ENCODE results near the gene PEAR1.
"Not testable (repeated sequence)": the region's sequence is repeated elsewhere in the genome, so short reads cannot be mapped to it uniquely, and the experiment has no call there.

Gene PEAR1

GRCh38 chr1:156923670-156924477 lies 30.4 kb downstream of the PEAR1 start:
- DNase-seq (ENCODE audit: low spot score): no peak

DNA sequence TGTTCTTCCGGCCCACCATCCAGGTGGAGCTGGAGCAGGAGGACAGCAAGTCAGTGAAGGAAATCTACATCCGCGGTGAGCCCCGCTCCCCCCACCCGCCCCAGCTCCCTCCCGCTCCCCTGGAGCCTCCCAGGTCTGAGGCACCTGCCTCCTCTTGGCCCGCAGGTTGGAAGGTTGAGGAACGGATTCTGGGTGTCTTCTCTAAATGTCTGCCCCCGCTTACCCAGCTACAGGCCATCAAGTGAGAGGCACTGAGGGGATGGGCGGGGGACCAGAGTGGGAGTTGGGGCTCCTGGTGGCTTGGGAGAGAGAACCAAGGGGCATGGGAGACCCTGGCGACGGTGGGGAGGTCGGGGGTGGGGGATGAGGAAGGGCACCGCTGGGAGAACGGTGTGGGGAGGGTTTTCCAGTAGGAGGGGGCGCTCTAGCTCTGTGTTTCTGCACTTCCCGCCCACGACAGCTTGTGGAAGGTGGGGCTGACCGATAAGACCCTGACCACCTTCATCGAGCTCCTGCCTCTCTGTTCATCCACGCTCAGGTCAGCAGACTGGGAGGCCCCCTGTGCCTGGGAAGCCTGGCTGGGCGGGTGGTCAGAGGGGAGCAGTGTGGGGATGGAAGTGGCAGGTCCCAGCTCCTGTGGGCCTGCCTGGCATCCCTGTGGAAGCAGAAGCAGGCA lies 31.1 kb downstream of the PEAR1 start:
- no peak for DNase-seq (ENCODE audit: low spot score)

GRCh38 chr1:156925154-156926010 lies 31.9 kb downstream of the PEAR1 start:
- no peak for DNase-seq (ENCODE audit: low spot score)

DNA sequence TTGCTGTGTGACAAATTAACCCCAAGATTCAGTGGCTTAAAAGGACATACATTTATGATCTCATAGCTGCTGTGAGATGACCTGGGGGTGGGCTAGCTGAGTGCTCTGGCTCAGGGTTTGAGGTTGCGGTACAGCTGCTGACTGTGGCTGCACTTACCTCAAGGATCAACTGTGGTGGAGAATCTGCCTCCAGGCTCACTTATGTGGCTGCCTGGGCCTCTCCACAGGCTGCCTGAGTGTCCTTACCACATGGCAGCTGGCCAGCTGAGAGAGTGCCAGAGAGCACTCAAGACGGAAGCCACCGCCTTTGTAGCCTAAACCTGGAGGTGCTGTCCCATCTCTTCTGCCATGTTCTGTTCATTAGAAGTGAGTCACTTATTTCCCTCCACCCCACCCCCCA lies 32.7 kb downstream of the PEAR1 start:
- no peak for DNase-seq (ENCODE audit: low spot score)

DNA sequence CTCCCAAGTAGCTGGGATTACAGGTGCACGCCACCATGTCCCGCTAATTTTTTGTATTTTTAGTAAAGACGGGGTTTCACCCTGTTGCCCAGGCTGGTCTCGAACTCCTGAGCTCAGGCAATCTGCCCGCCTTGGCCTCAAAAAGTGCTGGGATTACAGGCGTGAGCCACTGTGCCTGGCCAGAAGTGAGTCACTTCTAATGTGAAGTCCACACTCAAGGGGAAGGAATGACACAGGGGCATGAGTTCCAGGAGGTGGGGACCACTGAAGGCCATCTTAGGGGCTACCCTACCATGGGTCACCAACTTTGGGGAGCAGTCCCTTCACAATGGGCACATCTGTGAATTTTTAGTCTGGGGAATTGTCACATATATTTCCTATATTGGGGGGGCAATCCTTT lies 33.2 kb downstream of the PEAR1 start:
- not testable (repeated sequence) for DNase-seq (ENCODE audit: low spot score)

- DNase-seq (ENCODE audit: low spot score): peak; percentile 64
Measured at GRCh38 chr1:156927215-156928042, 33.9 kb downstream of the PEAR1 start.

DNA sequence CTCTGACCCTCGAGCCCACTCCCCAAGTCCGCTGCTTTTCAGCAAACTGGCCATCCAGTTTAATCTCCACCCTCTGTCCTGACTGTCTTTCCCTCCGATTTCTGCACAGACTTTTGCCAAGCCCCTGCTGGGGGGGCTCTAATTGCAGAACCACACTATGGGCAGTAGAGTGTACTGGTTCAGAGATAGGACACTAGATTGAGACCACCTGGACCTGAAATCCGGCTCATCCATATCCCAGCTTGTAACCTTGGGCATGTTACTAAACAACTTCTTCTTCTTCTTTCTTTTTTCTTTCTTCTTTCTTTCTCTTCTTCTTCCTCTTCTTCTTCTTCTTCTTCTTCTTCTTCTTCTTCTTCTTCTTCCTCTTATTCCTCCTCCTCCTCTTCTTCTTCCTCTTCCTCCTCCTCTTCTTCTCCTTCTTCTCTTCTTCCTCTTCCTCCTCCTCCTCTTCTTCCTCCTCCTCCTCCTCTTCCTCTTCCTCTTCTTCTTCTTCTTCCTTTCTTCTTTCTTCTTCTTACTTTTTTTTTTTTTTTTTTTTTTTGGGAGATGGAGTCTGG lies 34.6 kb downstream of the PEAR1 start:
- DNase-seq (ENCODE audit: low spot score): no peak

DNA sequence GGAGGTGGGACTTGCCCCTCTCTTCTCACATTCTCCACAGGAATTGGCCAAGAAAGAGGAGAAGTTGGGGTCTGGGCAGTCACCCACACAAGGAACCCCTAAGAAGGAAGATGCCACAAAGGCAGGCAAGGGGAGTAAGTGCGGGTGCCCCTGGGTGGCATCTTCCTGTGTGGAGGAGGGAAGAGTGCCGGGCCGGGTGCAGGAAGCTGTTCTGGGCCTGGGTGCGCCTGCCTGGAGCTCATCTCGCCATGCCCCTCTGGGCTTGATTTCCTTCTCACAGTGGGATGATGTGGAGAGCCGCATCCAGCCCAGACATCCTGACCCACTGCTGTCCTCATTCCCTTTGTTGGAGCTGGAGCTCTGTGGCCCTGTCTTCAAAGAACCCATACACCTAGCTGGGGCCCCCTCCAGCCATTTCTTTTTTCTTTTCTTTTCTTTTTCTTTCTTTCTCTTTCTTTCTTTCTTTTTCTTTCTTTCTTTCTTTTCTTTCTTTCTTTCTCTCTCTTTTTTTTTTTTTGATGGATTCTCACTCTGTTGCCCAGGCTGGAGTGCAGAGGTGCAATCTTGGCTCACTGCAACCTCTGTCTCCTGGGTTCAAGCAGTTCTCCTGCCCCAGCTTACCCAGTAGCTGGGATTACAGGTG lies 36.2 kb downstream of the PEAR1 start:
- DNase-seq (ENCODE audit: low spot score): no peak

DNA sequence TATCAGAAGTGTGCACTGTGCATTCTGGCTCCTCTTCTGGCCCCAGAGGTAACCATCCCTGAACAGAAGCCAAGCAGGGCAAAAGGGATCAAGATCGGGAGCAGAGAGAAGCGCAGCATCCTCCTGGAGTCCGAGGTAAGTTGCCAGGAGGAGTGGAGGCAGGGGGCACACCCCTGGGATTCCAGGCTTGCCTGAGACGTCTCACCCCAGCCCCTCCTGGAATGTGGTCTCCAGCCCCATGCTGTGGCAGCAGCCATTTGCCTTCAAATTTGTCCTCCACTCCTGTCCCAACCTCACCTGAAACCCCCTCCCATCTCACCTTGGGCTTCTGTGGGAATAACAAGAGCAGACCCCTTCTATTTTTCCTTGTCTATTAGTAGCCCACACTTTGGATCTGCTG lies 37.0 kb downstream of the PEAR1 start:
- DNase-seq (ENCODE audit: low spot score): no peak

DNA sequence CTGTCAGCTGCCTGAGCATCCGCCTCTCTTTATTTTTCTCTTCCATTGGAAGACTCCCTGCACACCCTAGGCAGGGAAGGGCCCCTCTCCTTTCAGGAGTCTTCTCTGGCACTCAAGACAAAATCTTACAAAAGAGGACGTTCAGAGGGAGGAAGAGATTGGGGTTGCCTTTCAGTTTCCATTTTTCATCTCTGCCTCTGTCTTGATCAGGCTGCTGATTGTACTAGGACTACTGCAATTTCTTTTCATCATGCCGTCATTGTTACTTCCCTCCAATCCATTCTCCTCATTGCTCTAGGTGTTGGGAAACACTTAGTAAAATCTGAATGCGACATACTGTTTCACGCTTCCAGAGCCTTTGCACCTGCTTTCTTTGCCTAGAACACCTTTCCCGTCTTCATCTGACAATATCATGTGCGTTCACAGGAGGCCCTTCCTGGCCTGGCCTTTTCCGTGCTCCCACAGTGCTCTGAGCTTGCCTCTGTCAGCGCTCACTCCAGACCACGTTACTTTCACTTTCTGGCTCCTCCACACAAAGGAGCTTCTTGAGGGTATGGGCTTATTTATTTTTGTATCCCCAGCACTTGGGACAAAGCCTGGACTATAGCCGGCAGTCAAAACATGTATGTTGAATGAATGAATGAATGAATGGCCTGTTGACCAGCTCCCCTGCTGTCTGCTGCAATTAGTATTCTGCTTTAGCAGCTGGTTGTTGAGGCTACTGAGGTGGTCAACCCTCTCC lies 37.9 kb downstream of the PEAR1 start:
- no peak for DNase-seq (ENCODE audit: low spot score)

DNA sequence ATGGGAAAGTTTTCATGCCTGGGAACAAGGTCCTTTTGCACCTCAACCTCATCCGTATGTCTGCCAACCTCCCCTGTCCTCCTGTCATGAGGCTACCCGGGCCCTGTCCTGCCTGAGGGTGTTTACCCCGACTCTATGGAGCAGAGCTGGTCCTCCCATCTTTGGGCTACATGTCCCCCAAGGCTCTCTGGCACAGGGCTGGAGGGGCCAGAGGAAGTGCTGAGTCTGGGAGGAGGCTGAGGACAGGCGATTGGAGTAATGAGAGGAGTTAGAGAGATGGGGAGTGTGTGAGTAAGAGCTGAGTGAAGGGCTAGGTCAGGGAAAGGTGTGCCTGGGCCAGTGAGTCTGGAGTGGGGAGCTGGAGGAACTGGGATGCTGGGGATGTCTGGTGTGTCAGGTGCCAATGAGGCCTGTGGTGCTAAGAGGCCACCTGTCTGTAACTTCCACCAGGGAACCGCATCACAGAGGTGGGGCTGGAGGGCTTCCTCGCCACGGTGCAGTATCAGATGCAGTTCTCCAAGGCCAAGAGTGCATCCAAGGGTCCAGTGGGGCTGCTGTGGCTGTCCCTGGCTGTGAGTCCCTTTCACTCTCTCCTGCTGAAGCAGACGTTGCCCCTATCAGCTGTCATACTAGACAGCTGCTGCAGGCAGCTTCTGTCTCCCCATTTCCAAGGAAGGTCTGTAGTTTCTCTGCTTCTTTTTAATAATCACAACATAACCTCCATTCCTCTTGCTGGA lies 38.6 kb downstream of the PEAR1 start:
- DNase-seq (ENCODE audit: low spot score): no peak

GRCh38 chr1:156933136-156933535 lies 39.6 kb downstream of the PEAR1 start:
- DNase-seq (ENCODE audit: low spot score): no peak

GRCh38 chr1:156935505-156936128 lies 42.1 kb downstream of the PEAR1 start:
- no peak for DNase-seq (ENCODE audit: low spot score)

GRCh38 chr1:156936191-156936590 lies 42.7 kb downstream of the PEAR1 start:
- no peak for DNase-seq (ENCODE audit: low spot score)

GRCh38 chr1:156936721-156937220 lies 43.3 kb downstream of the PEAR1 start:
- no peak for DNase-seq (ENCODE audit: low spot score)

DNA sequence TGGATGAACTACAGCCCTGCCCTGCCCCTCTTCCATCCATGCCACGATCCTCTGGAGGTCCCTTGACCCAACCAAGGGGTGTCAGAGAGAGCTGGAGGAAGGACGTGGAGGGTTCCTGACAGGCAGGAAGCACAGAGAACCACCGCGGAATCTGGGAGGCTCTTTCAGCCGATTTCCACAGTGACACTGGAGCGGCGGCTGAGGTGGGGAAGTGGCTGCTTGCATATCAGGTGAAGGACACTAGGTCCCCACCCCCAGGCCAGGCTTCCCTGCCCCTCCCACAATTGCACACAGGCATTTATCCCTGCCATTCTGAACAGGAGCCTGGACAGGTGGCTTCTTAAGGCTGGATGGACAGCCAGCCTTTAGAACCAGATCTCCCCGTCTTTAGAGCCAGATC lies 44.4 kb downstream of the PEAR1 start:
- no peak for DNase-seq (ENCODE audit: low spot score)

DNA sequence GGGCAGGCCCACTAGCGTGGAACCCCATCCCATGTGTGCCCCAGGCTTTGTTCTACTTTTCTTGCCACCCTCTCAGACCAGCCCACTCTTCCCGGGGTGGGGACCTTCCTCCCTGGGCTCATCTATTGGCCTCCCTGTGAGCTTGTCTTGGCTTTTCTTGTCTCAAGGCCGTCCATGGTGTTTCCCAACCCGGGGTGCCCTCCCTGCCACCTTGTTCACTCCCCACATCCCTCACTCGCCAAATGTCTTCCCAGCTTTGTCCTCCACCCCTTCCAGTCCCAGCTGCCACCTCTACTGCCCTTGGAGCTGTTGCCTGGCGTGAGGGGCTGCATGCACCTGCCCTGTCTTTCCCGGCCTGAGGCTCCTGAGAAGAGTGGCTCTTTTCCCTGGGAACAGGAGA lies 45.3 kb downstream of the PEAR1 start:
- DNase-seq (ENCODE audit: low spot score): no peak

- DNase-seq (ENCODE audit: low spot score): no peak
Measured at GRCh38 chr1:156939786-156940334, 46.3 kb downstream of the PEAR1 start.

DNA sequence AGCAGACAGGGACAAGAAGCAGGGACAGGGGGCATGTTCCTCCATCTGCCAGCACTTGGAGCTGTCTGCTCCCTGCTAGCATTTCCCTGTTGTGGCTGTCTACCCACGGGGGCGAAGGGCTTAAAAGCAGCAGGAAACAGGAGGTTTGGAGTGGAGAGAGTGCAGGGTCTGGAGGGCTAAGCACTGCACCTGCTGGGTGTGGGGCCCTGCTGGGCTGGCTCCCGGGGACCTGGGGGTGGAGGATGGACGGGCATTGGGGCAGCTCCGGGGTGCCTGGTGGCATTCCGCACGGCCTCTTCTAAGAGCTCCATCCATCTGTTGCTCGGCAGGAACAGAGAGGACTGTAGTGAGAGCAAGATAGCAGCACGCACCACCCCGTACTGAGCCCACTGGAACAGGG lies 48.2 kb downstream of the PEAR1 start:
- DNase-seq (ENCODE audit: low spot score): no peak
